H9 (cell line): Measurements from ENCODE around the gene AQP7. TPM values are rescaled to one million over a fixed set of nuclear protein-coding genes. Genes with fewer than 3 reads are reported as not detected.

Experiments
- DNase-seq: peaks from one replicate; pipeline ENCODE4 v3.0.0-alpha.2; 2017
- H2AFZ ChIP-seq: one replicate; pipeline ENCODE4 v1.6.1; 2013; ENCODE audit warnings: mild to moderate bottlenecking, low read length, control low read depth, moderate library complexity
- H2AK5ac ChIP-seq: 2 replicates; pipeline ENCODE4 v1.6.1; 2013; ENCODE audit warnings: low read length, control low read depth, mixed read lengths; ENCODE audit not compliant: insufficient read length
- H2BK120ac ChIP-seq: one replicate; pipeline ENCODE4 v1.6.1; 2013; ENCODE audit warnings: low read depth, mild to moderate bottlenecking, low read length, control low read depth, inconsistent platforms; ENCODE audit not compliant: poor library complexity, severe bottlenecking
- H2BK12ac ChIP-seq: 2 replicates; pipeline ENCODE4 v1.6.1; 2013; ENCODE audit warnings: low read length, control low read depth, mixed read lengths, low read depth; ENCODE audit not compliant: insufficient read length
- H2BK15ac ChIP-seq: 2 replicates; pipeline ENCODE4 v1.6.1; 2013; ENCODE audit warnings: low read depth, low read length, control low read depth
- H2BK20ac ChIP-seq: one replicate; pipeline ENCODE4 v1.6.1; 2013; ENCODE audit warnings: low read depth, mild to moderate bottlenecking, low read length, control low read depth, inconsistent platforms; ENCODE audit not compliant: poor library complexity, severe bottlenecking
- H2BK5ac ChIP-seq: 2 replicates; pipeline ENCODE4 v1.6.1; 2013; ENCODE audit warnings: low read length, control low read depth, mixed read lengths; ENCODE audit not compliant: insufficient read length
- H3K14ac ChIP-seq: 2 replicates; pipeline ENCODE4 v1.6.1; 2013; ENCODE audit warnings: low read length, control low read depth; ENCODE audit not compliant: insufficient read depth
- H3K18ac ChIP-seq: 2 replicates; pipeline ENCODE4 v1.6.1; 2013; ENCODE audit warnings: low read depth, mild to moderate bottlenecking, mixed read lengths, low read length, control low read depth; ENCODE audit not compliant: insufficient read length
- H3K23ac ChIP-seq: 2 replicates; pipeline ENCODE4 v1.6.1; 2013; ENCODE audit warnings: low read length, control low read depth, mixed read lengths, low read depth; ENCODE audit not compliant: insufficient read length
- H3K23me2 ChIP-seq: 2 replicates; pipeline ENCODE4 v1.6.1; 2013; ENCODE audit warnings: low read depth, mild to moderate bottlenecking, mixed read lengths, low read length, control low read depth; ENCODE audit not compliant: insufficient read length, poor library complexity, severe bottlenecking
- H3K27ac ChIP-seq: 2 replicates; pipeline ENCODE4 v1.5.1; 2013; ENCODE audit warnings: low read length, control low read depth, mixed read lengths, low read depth; ENCODE audit not compliant: insufficient read length
- H3K27me3 ChIP-seq: 2 replicates; pipeline ENCODE4 v1.6.1; 2013; ENCODE audit warnings: low read length, control low read depth, inconsistent platforms; ENCODE audit not compliant: insufficient read depth
- H3K4ac ChIP-seq: 2 replicates; pipeline ENCODE4 v1.6.1; 2013; ENCODE audit warnings: low read depth, mild to moderate bottlenecking, control low read depth, inconsistent platforms, low read length, moderate library complexity
- H3K4me1 ChIP-seq: 2 replicates; pipeline ENCODE4 v1.6.1; 2013; ENCODE audit warnings: low read length, control low read depth, inconsistent platforms; ENCODE audit not compliant: insufficient read depth
- H3K4me2 ChIP-seq: 2 replicates; pipeline ENCODE4 v1.6.1; 2013; ENCODE audit warnings: low read length, control low read depth, mixed read lengths; ENCODE audit not compliant: insufficient read length, insufficient read depth
- H3K56ac ChIP-seq: 2 replicates; pipeline ENCODE4 v1.6.1; 2013; ENCODE audit warnings: low read depth, mild to moderate bottlenecking, mixed read lengths, low read length, control low read depth; ENCODE audit not compliant: insufficient read length
- H3K79me1 ChIP-seq: 2 replicates; pipeline ENCODE4 v1.6.1; 2013; ENCODE audit warnings: low read depth, mild to moderate bottlenecking, moderate library complexity, low read length, control low read depth, inconsistent platforms; ENCODE audit not compliant: insufficient read depth, poor library complexity, severe bottlenecking
- H3K79me2 ChIP-seq: 2 replicates; pipeline ENCODE4 v1.6.1; 2013; ENCODE audit warnings: low read length, control low read depth, inconsistent platforms; ENCODE audit not compliant: insufficient read depth
- H3K9ac ChIP-seq: 2 replicates; pipeline ENCODE4 v1.6.1; 2013; ENCODE audit warnings: low read length, control low read depth, mixed read lengths; ENCODE audit not compliant: insufficient read length; ENCODE audit errors: extremely low read depth
- H3K9me3 ChIP-seq: one replicate; pipeline ENCODE4 v1.6.1; 2013; ENCODE audit warnings: low read depth, low read length, inconsistent platforms; ENCODE audit not compliant: control insufficient read depth
- H3T11ph ChIP-seq: one replicate; pipeline ENCODE4 v1.6.1; 2013; ENCODE audit warnings: mild to moderate bottlenecking, low read length, control low read depth, inconsistent platforms
- H4K20me1 ChIP-seq: one replicate; pipeline ENCODE4 v1.6.1; 2013; ENCODE audit not compliant: control insufficient read depth, insufficient read length, insufficient read depth
- H4K5ac ChIP-seq: 2 replicates; pipeline ENCODE4 v1.6.1; 2013; ENCODE audit warnings: low read depth, mild to moderate bottlenecking, mixed read lengths, low read length, control low read depth; ENCODE audit not compliant: insufficient read length
- H4K8ac ChIP-seq: replicated peaks from 2 replicates; pipeline ENCODE4 v1.6.1; 2013; ENCODE audit warnings: low read length, control low read depth, mixed read lengths, low read depth; ENCODE audit not compliant: insufficient read length
- H4K91ac ChIP-seq: 2 replicates; pipeline ENCODE4 v1.6.1; 2013; ENCODE audit warnings: low read depth, mild to moderate bottlenecking, moderate library complexity, mixed read lengths, low read length, control low read depth; ENCODE audit not compliant: insufficient read length
- H3K27ac Mint-ChIP-seq, 3 experiments: 2 replicates in 2 of 3; 3 replicates in 1 of 3; pipeline ENCODE4 v1.8.0; 2020 to 2021; ENCODE audit warnings: mixed read lengths in 3 of 3, mild to moderate bottlenecking in 1 of 3, moderate library complexity in 1 of 3
- H3K27me3 Mint-ChIP-seq: 2 replicates; pipeline ENCODE4 v1.8.0; 2021; ENCODE audit warnings: low read depth, mild to moderate bottlenecking, moderate library complexity, mixed read lengths
- H3K36me3 Mint-ChIP-seq, 3 experiments: 2 replicates in 2 of 3; 3 replicates in 1 of 3; pipeline ENCODE4 v1.8.0; 2020 to 2021; ENCODE audit warnings: low read depth in 3 of 3, mixed read lengths in 3 of 3; ENCODE audit not compliant: insufficient read depth in 1 of 3
- H3K4me1 Mint-ChIP-seq, 2 experiments: 2 replicates each; pipeline ENCODE4 v1.8.0; 2020; ENCODE audit warnings: mixed read lengths in 2 of 2
- H3K4me3 Mint-ChIP-seq, 2 experiments: 2 replicates in 1 of 2; 3 replicates in 1 of 2; pipeline ENCODE4 v1.8.0; 2020 to 2021; ENCODE audit warnings: mild to moderate bottlenecking in 2 of 2, mixed read lengths in 2 of 2, moderate library complexity in 1 of 2
- H3K9me3 Mint-ChIP-seq, 2 experiments: 2 replicates in 1 of 2; 3 replicates in 1 of 2; pipeline ENCODE4 v1.8.0; 2020; ENCODE audit warnings: mild to moderate bottlenecking in 2 of 2, mixed read lengths in 2 of 2, moderate library complexity in 1 of 2
- WGBS: extraction: QIAGEN DNeasy Blood & Tissue Kit; methylation state at CpG from one replicate; pipeline ENCODE4 v1.1.7; 2013; ENCODE audit warnings: missing lambda C conversion rate, low lambda C conversion rate, mixed read lengths; ENCODE audit not compliant: insufficient read length; ENCODE audit errors: extremely low coverage; 5-methylcytosine and 5-hydroxymethylcytosine counted together
- total RNA-seq: library from RNA; stranded (reverse); gene quantifications from 2 replicates; pipeline ENCODE4 v1.2.1, GENCODE V29; 2021
- TF ChIP-seq, protein P1 (sequence below): fragments of 200-600 bp; sonication (generic); conservative IDR thresholded peaks from 3 replicates; pipeline ENCODE4 v1.8.0; 2021; ENCODE audit warnings: antibody characterized with exemption, mild to moderate bottlenecking

The AQP7 gene
- total RNA-seq, 1 experiment from 2014 or later = not detected

DNA sequence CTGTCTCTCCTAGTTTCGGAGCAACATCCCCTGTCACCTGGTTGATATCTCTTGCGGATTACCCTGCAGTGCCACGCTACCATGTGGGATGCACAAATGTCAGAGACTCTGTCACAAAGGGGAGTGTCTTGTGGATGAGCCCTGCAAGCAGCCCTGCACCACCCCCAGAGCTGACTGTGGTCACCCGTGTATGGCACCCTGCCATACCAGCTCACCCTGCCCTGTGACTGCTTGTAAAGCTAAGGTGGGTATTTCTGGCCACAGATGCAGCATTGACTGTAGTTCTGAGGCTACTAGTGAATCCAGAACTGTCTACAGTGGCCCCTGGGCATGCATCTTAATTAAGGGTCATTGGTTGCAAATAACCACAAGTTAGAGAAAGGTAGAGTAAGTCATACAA lies 50.8 kb downstream of the AQP7 start:
- Histone ChIP-seq H3K4ac (no peak overlapping the region), H3K79me1 (no peaks in the 10 kb centered on the region), H4K20me1 (no peaks in the 10 kb centered on the region), H2AK5ac (no peak overlapping the region), H3K27ac (no peak overlapping the region), H3K79me2 (no peaks in the 10 kb centered on the region), H2BK120ac (no peak overlapping the region), H3K4me2 (no peak overlapping the region), H4K91ac (no peak overlapping the region), H3K4me1 (no peaks in the 10 kb centered on the region), H4K5ac (no peak overlapping the region), H3K14ac (no peak overlapping the region), H3K27me3 (no peaks in the 10 kb centered on the region), H3K56ac (no peak overlapping the region), H2BK12ac (no peak overlapping the region), H3T11ph (no peak overlapping the region), H3K23ac (no peak overlapping the region), H3K9me3 (no peaks in the 10 kb centered on the region), H3K23me2 (no peaks in the 10 kb centered on the region), H2BK5ac (no peak overlapping the region), H2BK15ac (no peak overlapping the region), H3K18ac (no peak overlapping the region), H2AFZ (no peak overlapping the region), H4K8ac (no peak overlapping the region), H2BK20ac (no peak overlapping the region), H3K9ac (no peak overlapping the region)
- no peak overlapping the region for H3K4me3 Mint-ChIP-seq
- H3K4me1 Mint-ChIP-seq = peaks cover 6 to 7% of the 10 kb centered on the region in 2 experiments; a peak in 2 of 4 replicates
- no peak for DNase-seq
- WGBS = no CpG with 5 or more reads among the region's 4 CpGs
- TF ChIP-seq, protein P1, sequence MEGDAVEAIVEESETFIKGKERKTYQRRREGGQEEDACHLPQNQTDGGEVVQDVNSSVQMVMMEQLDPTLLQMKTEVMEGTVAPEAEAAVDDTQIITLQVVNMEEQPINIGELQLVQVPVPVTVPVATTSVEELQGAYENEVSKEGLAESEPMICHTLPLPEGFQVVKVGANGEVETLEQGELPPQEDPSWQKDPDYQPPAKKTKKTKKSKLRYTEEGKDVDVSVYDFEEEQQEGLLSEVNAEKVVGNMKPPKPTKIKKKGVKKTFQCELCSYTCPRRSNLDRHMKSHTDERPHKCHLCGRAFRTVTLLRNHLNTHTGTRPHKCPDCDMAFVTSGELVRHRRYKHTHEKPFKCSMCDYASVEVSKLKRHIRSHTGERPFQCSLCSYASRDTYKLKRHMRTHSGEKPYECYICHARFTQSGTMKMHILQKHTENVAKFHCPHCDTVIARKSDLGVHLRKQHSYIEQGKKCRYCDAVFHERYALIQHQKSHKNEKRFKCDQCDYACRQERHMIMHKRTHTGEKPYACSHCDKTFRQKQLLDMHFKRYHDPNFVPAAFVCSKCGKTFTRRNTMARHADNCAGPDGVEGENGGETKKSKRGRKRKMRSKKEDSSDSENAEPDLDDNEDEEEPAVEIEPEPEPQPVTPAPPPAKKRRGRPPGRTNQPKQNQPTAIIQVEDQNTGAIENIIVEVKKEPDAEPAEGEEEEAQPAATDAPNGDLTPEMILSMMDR = no peak
- H3K27ac Mint-ChIP-seq = no peak overlapping the region
- no peaks in the 10 kb centered on the region for H3K9me3 Mint-ChIP-seq
- peaks cover 16 to 39% (median 29%) of the 10 kb centered on the region in 3 experiments for H3K36me3 Mint-ChIP-seq
- no peaks in the 10 kb centered on the region for H3K27me3 Mint-ChIP-seq
